Astrocyte of the cerebellum (primary cell): Measurements from ENCODE around the gene DLK1.

Source experiments
- DNase-seq: peaks from one replicate; pipeline ENCODE4 v3.0.0-alpha.2; 2011; ENCODE audit warnings: low read depth
- H3K4me3 ChIP-seq: 2 replicates; pipeline ENCODE4 v1.5.1; 2011; ENCODE audit warnings: mild to moderate bottlenecking, low read depth, low read length, moderate library complexity
- in situ Hi-C: cut with HindIII; loops from 2 replicates; pipeline ENCODE4 v1.10.0; 2017; ENCODE audit warnings: low sequenced_read_pairs
- TF ChIP-seq, protein P1 (sequence below): IDR thresholded peaks from 2 replicates; pipeline ENCODE4 v1.5.1; 2012; ENCODE audit warnings: low read length, low read depth, moderate library complexity, mild to moderate bottlenecking; ENCODE audit errors: missing control alignments

DLK1 gene

DNA sequence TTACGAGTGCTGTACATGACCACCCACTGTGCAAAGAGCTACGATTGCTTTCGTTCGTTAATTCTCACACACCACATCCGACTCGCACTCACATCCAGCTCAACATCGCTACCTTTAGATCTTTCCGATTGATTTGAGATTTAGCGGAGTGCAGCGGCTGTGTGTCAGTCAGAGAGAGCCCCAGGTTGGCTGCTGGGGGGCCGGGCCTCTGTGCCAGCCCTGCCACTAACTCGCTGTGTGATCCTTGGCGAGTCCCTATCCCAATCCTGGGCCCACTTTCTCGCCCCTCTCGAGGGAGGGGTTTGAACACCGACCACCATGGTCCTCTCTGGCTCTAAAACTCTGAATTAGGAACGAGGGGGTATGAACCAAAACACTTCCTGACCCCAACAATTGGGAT lies 8.6 kb downstream of the DLK1 start:
- in situ Hi-C loops, result no loop called here
- no peak for DNase-seq
- H3K4me3 ChIP-seq, result no peak overlapping the region
- TF ChIP-seq, protein P1, sequence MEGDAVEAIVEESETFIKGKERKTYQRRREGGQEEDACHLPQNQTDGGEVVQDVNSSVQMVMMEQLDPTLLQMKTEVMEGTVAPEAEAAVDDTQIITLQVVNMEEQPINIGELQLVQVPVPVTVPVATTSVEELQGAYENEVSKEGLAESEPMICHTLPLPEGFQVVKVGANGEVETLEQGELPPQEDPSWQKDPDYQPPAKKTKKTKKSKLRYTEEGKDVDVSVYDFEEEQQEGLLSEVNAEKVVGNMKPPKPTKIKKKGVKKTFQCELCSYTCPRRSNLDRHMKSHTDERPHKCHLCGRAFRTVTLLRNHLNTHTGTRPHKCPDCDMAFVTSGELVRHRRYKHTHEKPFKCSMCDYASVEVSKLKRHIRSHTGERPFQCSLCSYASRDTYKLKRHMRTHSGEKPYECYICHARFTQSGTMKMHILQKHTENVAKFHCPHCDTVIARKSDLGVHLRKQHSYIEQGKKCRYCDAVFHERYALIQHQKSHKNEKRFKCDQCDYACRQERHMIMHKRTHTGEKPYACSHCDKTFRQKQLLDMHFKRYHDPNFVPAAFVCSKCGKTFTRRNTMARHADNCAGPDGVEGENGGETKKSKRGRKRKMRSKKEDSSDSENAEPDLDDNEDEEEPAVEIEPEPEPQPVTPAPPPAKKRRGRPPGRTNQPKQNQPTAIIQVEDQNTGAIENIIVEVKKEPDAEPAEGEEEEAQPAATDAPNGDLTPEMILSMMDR, result no peak

DNA sequence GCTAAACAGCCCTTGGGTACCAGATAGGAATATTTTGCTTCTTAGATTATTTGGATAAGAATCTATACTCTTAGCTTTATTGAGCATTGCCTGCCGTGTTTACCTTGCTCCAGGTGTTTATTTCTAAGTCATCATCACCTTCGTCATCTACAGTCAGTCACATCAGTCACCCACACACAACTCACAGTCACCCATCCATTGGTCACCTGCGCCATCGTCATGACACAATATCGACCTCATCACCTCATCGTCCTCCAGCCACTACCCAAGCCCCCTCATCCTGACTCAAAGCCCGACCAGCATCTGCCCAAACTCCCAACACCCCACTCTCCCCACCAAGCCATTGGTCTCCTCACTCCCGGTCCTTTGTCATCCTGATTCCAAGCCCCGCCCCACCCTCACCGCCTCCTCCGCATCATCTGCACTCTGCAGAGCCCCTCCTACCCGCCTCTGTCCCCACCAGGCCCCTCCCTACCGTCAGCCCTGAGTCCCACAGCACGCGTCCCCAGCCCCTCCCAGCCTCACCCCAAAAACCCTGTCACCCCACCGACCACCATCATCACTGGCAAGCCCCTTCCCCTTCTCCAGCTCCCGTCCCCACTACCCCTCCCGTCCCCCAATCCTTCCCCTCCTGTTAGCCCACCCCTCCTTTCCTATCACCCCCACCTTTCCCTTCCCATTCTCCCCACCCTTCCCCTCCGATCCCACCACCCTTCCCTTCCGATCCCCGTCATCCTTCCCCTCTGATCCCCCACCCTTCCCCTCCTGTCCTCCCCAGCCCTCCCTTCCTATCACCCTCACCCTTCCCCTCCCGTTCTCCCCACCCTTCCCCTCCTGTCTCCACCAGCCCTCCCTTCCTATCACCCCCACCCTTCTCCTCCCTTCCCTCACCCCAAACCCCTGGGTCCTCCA lies 9.8 kb downstream of the DLK1 start:
- H3K4me3 ChIP-seq, result no peak overlapping the region
- in situ Hi-C loops, result no loop called here
- DNase-seq, result no peak
- TF ChIP-seq, protein P1, result no peak

DNA sequence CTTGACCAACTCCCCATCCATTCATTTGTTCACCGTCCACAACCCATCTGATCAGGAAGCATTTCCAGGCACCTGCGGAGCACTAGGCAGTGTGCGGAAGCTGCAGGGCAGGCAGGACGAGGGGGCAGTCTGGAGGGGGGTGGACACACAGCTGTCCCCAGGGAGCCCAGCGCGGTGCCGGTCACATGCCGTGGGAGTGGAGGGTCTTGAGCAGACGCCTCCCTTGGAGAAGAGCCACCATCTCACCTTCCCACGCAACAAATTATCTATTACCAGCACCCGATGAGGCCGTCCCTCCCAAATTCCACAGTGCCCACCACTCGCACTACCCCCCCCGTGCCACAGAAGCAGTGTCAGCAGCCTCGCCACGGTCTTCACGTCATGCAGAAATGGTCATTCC lies 10.8 kb downstream of the DLK1 start:
- no peak for DNase-seq
- in situ Hi-C loops, result no loop called here
- no peak overlapping the region for H3K4me3 ChIP-seq
- TF ChIP-seq, protein P1, result no peak

DNA sequence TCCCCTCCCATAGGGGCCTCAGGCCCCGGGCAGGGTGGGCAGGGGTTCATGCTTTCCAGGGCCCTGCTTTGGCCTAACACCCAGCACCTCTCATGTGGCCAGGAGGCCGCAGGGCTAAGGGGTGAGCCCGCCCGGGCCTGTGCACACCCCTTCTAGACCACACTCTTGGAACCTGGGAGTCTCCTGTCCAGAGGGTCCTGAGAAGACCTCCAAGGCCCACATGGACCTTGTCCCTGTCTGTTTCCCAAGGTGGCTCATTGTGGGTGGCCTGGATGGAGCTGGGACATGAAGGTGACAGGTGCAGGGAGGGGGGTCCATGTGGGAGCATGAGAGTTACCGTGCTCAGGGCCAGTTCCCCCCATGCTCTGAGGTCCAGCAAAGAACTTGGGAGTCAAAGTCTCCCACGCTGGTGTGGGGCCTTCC lies 11.6 kb downstream of the DLK1 start:
- TF ChIP-seq, protein P1, result no peak
- in situ Hi-C loops, result no loop called here

DNA sequence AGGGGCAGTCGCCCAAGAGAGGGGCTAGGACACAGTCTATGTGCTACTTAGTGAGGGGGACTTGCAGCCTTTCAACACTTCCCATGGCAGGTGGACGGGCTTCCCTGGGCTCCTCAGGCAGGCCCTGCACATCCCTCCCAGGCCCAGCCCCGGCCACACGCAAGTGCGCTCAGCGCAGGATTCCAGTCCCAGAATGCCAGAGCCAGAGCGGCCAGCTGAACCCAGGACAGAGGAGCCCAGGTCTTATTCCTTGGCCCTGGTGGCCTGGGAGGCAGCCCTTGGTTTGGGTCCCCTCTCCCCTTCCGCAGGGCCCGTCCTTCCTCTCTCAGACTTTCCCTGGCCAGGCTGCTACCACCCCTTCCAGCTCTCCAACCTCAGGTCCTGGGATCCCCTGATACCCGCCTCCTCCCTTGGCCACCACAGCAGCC lies 12.0 kb downstream of the DLK1 start:
- TF ChIP-seq, protein P1, result no peak
- in situ Hi-C loops, result no loop called here
- DNase-seq, result no peak
- H3K4me3 ChIP-seq, result no peak overlapping the region

More for the DNA sequence above, 11.6 kb downstream of the DLK1 start:
- H3K4me3 ChIP-seq, result no peak overlapping the region
- no peak for DNase-seq

DNA sequence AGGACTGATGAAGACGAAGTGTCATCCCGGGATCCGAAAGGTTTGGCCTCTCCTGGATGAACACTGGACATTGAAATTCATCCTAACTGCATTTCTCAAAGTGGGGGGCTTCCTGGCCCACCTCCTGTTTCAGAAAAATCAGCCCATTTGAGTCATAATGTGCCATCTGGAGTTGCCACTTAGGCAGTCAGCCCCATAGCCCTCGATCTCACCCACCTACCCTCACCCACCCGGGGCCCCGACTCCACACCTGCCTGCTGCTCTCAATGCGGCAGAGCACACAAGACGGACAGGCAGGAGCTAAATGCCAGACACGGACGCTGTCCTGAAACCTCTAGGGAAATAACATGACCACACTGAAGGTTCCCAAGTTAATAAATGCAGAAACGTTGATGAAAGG lies 12.6 kb downstream of the DLK1 start:
- TF ChIP-seq, protein P1, result no peak
- DNase-seq, result no peak
- no peak overlapping the region for H3K4me3 ChIP-seq
- in situ Hi-C loops, result no loop called here
